Measurements from ENCODE around the gene ZHX3.
A peak's percentile ranks its signal among the peaks of the same experiment; 100 is the strongest.
"Not testable (repeated sequence)": the region's sequence is repeated elsewhere in the genome, so short reads cannot be mapped to it uniquely, and the experiment has no call there.

Gene ZHX3

DNA sequence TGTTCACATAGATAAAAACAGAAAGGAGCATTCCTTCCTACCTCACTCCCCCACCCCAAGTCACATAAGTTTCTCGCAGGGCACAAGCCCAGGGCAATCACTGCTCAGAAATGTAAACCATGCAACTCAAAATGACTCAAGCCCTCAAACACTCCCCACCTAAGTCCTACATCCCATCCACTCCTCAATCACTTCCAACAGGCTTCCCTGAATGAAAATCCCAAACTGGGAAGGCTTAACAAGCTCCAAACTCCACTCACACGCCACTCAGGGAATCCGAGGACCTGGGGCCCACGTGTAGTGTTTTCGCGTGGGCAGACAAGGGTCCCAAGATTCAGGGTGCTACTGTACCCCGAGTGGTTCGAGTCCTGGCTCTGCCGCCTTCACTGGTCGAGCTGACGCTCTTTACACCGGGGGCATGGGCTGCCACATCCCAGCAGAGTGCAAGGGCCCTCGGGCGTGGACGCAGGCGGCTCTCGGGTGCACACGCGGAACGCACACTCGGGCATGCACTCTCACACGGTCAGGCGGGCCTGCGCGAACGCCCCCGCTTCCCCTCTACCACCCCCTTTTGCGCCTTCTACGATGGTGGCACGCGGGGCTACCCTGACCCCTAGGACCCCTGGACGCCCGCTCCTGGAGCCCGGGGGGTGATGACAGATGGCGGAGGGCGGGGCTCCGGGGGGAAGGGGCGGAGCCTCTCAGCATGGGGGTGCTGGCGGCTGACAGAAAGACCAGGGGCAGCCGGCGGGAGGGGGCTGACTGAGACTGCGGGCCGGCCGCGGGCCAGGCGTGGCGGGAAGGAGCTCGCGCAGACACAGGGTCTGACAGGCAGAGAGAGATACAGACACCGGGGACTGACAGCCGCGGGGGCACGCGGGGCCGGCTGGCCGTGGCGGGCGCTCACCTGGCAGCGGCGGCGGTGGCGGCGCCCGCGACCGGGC lies 657 bp downstream of the ZHX3 start:
- TF ChIP-seq, protein P1, sequence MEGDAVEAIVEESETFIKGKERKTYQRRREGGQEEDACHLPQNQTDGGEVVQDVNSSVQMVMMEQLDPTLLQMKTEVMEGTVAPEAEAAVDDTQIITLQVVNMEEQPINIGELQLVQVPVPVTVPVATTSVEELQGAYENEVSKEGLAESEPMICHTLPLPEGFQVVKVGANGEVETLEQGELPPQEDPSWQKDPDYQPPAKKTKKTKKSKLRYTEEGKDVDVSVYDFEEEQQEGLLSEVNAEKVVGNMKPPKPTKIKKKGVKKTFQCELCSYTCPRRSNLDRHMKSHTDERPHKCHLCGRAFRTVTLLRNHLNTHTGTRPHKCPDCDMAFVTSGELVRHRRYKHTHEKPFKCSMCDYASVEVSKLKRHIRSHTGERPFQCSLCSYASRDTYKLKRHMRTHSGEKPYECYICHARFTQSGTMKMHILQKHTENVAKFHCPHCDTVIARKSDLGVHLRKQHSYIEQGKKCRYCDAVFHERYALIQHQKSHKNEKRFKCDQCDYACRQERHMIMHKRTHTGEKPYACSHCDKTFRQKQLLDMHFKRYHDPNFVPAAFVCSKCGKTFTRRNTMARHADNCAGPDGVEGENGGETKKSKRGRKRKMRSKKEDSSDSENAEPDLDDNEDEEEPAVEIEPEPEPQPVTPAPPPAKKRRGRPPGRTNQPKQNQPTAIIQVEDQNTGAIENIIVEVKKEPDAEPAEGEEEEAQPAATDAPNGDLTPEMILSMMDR (IDR thresholded peaks at IDR 0.05): no peak
- DNase-seq (ENCODE audit: low spot score): peak; percentile 86
- peak overlapping the region; percentile 87 for H3K4me3 ChIP-seq
- H3K27ac ChIP-seq: peak overlapping the region; percentile 95 to 97

DNA sequence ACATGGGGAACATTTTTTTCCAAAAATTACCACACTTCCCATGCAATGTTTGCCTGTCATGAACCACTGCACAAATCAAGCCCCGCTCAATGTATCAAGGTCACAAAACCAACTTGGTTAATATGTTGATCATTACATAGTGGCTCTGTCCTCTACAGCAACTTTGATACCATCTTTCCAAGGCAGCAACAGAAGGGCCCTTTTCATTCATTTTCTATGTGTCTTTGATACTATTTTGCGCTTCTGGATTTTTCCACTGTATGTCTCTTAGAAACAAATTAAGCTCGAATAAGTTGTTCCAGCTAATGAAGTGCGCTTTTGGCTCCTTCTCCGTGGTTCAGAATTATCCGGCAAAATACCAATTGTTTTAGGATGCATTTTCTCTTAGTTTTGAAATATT lies 1.5 kb downstream of the ZHX3 start:
- H3K27ac ChIP-seq: peak overlapping the region; percentile 95 to 97
- TF ChIP-seq, protein P1 (IDR thresholded peaks at IDR 0.05): no peak
- no peak for DNase-seq (ENCODE audit: low spot score)
- H3K4me3 ChIP-seq: peak overlapping the region; percentile 87

DNA sequence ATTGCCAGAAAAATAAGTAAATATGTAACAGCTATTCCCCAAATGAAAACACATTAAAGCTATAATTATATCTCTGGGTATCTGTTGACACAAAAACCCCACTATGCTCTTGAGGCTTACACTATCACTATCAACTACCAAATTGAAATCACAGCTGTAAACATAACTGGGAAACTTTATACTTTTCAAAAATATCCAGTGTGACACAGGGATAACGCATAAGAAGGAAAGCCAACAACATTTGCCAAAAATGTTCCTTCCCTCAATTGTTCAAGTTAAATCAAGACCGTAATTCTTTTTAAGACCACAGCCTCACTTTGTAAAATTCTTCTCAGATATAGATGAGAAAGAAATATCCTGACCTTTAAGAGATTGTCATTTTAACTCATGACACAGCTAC lies 3.1 kb downstream of the ZHX3 start:
- DNase-seq (ENCODE audit: low spot score): no peak
- no peak overlapping the region for H3K4me3 ChIP-seq
- TF ChIP-seq, protein P1 (IDR thresholded peaks at IDR 0.05): no peak
- H3K27ac ChIP-seq: peak overlapping the region in 1 of 2 donors; percentile 62

DNA sequence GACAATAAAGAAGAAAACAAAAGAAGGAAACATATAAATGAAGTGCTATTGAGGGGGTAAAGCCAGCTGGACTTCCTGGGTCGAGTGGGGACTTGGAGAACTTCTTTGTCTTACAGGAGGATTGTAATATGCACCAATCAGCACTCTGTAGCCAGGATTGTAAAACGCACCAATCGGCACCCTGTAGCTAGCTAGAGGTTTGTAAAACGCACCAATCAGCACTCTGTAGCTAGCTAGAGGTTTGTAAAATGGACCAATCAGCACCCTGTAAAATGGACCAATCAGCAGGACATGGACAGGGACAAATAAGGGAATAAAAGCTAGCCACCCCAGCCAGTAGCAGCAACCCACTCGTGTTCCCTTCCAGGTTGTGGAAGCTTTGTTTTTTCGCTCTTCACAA lies 5.5 kb downstream of the ZHX3 start:
- not testable (repeated sequence) for H3K27ac ChIP-seq; DNase-seq (ENCODE audit: low spot score); H3K4me3 ChIP-seq

DNA sequence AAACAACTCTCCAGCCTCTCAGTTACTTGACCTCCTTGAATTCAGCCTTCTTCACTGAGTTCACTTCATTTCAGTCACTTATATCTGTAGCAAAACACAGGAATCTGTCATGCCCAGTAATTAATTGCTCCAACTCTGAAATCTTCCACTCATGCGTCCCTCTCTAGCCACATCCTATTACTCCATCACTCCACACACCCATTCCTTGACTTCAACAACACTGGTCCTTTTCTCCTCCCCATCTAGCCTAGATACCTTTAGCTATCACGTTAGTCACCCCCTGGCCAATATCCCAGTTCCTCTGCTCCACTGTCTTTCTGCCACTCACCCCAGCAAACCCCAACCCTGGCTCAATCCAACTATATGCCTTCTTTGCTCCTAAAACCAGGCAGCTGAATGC lies 7.7 kb downstream of the ZHX3 start:
- no peak for DNase-seq (ENCODE audit: low spot score)
- Histone ChIP-seq H3K27ac (peak overlapping the region; percentile 71 to 85), H3K4me3 (peak overlapping the region; percentile 12)
- TF ChIP-seq, protein P1 (IDR thresholded peaks at IDR 0.05): no peak

DNA sequence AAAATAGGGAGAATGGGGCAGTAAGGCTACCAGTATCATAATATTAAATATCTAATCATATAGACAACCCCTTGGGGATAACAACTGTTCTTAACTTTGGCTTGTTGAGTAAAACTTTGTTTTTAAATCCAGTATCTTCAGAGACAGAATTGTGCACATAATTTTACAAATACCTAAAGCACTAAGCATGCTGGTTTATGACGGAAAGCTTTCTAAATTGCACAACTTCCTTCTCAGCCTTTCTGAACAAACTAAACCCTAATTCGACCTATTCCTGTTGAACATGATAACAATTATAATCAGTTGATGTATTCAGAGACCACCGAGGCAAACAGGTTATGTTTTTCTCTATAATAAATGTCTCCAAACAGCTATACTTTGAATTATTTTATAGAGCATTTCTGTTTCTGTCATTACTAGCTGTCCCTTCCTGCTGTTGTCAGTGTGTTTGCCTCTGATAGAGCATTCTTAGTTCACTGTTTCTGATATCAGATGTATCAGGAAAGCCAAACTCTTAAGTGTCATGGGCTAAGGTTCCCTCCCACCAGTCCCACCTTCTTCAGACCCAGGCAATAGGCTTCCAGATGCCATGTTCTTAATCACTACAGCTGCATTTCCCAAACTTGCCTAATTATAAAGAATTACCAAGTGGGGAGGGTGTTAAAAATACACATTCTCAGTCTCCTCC lies 8.7 kb downstream of the ZHX3 start:
- DNase-seq (ENCODE audit: low spot score): no peak
- peak overlapping the region; percentile 71 to 85 for H3K27ac ChIP-seq
- TF ChIP-seq, protein P1 (IDR thresholded peaks at IDR 0.05): no peak
- peak overlapping the region; percentile 26 for H3K4me3 ChIP-seq

DNA sequence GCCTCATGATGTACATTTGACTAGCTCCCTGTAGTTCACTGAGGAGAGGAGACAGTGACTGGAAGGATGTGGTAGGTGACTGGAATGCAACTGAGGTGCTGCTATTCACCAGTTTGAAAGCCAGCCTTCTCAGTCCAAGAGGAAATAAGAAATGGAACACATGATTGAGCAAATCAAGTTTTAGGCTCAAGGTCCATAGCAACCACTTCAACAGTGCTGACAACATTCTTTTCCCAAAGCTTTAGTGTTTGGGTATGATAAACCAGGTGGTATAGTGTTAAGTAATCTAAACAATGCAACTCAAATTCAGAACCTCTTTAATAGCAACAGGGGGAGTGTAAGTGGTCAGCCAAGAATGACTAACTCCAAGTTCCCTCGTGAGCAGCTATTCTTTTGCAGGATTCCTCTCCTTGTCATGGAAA lies 9.2 kb downstream of the ZHX3 start:
- no peak for DNase-seq (ENCODE audit: low spot score)
- no peak overlapping the region for H3K4me3 ChIP-seq
- TF ChIP-seq, protein P1 (IDR thresholded peaks at IDR 0.05): no peak
- H3K27ac ChIP-seq: peak overlapping the region; percentile 71 to 85

Data from coronary artery (tissue), 2 donors.